HUES64 (cell line): ENCODE measurements around the gene GATAD2B.

Experiments
- H3K27ac ChIP-seq: 2 replicates; pipeline ENCODE4 v1.7.0; 2013; ENCODE audit warnings: low read depth, low read length, inconsistent platforms
- H3K27me3 ChIP-seq: 2 replicates; pipeline ENCODE4 v1.6.1; 2013; ENCODE audit warnings: mild to moderate bottlenecking, low read length; ENCODE audit not compliant: insufficient read depth
- H3K36me3 ChIP-seq: 2 replicates; pipeline ENCODE4 v1.6.1; 2013; ENCODE audit warnings: mild to moderate bottlenecking, low read length; ENCODE audit not compliant: insufficient read depth
- H3K4me1 ChIP-seq: 2 replicates; pipeline ENCODE4 v1.6.1; 2013; ENCODE audit warnings: mild to moderate bottlenecking, low read length, moderate library complexity; ENCODE audit not compliant: insufficient read depth
- H3K4me3 ChIP-seq: 2 replicates; pipeline ENCODE4 v1.5.1; 2013; ENCODE audit warnings: mild to moderate bottlenecking, low read length, moderate library complexity
- H3K9ac ChIP-seq: 2 replicates; pipeline ENCODE4 v1.6.1; 2013; ENCODE audit warnings: mild to moderate bottlenecking, low read depth, low read length
- H3K9me3 ChIP-seq: 2 replicates; pipeline ENCODE4 v1.6.1; 2013; ENCODE audit warnings: low read depth, low read length; ENCODE audit not compliant: insufficient read depth
- WGBS: fragments of 150-250, 120-280 bp; methylation state at CpG from one replicate; pipeline ENCODE4 v1.1.7; 2013; ENCODE audit warnings: missing lambda C conversion rate; 5-methylcytosine and 5-hydroxymethylcytosine counted together

Gene GATAD2B

DNA sequence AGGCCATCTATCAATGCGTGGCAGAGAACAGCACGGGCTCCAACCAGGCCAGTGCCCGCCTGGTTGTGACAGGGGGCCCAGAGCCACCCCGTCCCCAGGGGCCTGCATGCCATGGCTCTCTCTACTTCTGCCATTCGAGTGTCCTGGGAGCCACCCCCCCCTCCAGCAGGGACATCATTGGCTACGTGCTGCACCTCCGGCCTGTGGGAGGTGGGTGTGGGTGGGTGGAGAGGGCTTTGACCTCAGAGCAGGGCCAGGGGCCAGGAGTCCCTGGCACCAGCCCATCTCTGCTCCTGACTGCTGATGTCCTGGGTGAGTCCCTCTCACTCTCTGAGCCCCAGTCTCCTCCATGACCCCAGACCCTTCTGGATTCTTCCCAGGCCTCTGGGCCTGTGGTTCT, 122.3 kb downstream of the GATAD2B start:
- 89% methylated on average over 7 of the region's 7 CpGs for WGBS
- Histone ChIP-seq H3K27me3 (no peaks in the 10 kb centered on the region), H3K36me3 (0 out of 2 replicates have a peak, but pooled peaks cover 4% of the 10 kb centered on the region), H3K27ac (no peak overlapping the region), H3K4me3 (no peak overlapping the region), H3K4me1 (0 out of 2 replicates have a peak, but pooled peaks cover under 1% of the 10 kb centered on the region), H3K9me3 (no peaks in the 10 kb centered on the region), H3K9ac (no peak overlapping the region)

DNA sequence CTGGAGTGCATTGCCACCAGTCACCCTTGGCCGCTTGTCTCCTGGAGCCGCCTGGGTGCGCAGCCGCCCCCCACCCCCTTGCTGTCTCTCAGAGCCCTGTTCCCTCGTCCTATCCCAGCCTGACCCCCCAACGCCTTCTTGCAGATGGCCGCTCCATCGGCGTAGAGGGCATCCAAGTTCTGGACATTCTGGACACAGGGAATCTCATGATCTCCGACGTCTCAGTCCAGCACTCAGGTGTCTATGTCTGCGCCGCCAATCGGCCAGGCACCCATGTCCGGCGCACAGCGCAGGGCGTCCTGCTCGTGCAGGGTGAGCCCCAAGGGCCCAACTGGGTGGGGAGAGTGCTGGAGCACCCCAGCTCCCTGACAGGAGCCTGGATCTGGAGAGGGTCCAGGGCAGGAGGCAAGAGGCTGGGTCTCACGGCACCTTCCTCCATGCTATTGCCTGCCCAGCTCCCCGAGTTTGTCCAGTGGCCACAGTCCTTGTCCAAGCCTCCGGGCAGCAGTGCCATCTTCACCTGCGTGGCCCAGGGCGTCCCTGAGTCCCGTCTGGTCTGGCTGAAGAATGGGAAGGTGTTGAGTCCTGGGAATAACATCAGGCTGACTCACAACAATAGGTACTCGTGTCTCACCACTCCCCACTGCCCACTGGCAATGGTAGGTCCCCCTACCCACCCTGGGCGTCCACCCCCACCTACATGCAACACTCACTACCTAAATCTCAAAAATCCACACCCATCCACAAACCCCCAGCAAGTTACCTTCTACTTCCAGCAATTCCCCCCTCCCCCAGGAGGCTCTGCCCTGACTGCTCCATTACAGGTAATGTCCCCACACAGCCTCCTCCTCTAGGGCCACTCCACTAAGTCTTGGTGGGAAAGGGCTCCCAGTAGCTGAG, 123.0 kb downstream of the GATAD2B start:
- H3K36me3 ChIP-seq: 0 out of 2 replicates have a peak, but pooled peaks cover 4% of the 10 kb centered on the region
- no peak overlapping the region for H3K9ac ChIP-seq
- H3K4me1 ChIP-seq: peaks cover 6% of the 10 kb centered on the region; the same call in 1 of the 2 replicates
- no peaks in the 10 kb centered on the region for H3K9me3 ChIP-seq
- no peak overlapping the region for H3K27ac ChIP-seq
- H3K4me3 ChIP-seq: no peak overlapping the region
- 95% methylated on average over 27 of the region's 27 CpGs for WGBS
- no peaks in the 10 kb centered on the region for H3K27me3 ChIP-seq

DNA sequence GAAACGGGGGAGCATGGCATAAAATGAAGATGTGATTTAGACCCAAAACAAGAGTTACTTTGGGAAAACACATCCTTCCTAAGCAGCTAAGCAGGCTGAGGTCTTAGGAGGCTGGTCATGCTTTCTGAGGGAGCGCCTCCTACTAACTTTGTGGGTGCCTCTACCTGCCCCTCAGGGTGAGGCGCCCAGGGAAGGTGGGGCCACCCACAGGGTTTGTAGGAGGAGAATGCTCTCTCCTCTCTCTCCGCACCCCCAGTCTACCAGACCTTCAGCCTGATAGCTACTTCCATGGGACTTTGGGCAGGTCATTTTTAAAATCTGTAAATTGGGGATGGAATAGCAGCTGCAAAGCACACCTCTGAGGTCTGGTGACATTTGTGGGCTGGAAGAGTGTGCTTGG, 123.8 kb downstream of the GATAD2B start:
- no peak overlapping the region for H3K9ac ChIP-seq
- WGBS: 91% methylated on average over 3 of the region's 4 CpGs
- H3K36me3 ChIP-seq: 0 out of 2 replicates have a peak, but pooled peaks cover 4% of the 10 kb centered on the region
- H3K9me3 ChIP-seq: no peaks in the 10 kb centered on the region
- H3K4me3 ChIP-seq: no peak overlapping the region
- H3K4me1 ChIP-seq: peaks cover 13% of the 10 kb centered on the region
- no peaks in the 10 kb centered on the region for H3K27me3 ChIP-seq
- no peak overlapping the region for H3K27ac ChIP-seq

DNA sequence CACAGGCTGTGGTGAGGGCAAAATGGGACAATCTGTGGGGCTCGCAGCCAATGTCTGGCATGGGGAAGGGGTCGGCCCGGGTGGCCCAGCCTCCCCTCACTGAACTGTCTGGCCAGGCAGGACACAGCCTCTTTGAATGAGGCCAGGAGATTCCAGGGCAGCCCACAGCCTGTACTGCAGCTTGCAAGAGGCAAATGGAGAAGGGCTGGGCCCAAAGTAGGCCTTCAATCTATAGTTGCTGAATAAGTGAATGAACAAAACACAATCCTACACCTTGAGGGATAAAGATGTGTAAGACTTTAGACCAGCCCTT, 124.3 kb downstream of the GATAD2B start:
- no peaks in the 10 kb centered on the region for H3K9me3 ChIP-seq
- no peak overlapping the region for H3K4me3 ChIP-seq
- H3K36me3 ChIP-seq: 0 out of 2 replicates have a peak, but pooled peaks cover 4% of the 10 kb centered on the region
- H3K4me1 ChIP-seq: peaks cover 18% of the 10 kb centered on the region
- 92% methylated on average over 3 of the region's 3 CpGs for WGBS
- H3K27ac ChIP-seq: no peak overlapping the region; the same call in 1 of the 2 replicates
- H3K27me3 ChIP-seq: no peaks in the 10 kb centered on the region
- H3K9ac ChIP-seq: no peak overlapping the region

DNA sequence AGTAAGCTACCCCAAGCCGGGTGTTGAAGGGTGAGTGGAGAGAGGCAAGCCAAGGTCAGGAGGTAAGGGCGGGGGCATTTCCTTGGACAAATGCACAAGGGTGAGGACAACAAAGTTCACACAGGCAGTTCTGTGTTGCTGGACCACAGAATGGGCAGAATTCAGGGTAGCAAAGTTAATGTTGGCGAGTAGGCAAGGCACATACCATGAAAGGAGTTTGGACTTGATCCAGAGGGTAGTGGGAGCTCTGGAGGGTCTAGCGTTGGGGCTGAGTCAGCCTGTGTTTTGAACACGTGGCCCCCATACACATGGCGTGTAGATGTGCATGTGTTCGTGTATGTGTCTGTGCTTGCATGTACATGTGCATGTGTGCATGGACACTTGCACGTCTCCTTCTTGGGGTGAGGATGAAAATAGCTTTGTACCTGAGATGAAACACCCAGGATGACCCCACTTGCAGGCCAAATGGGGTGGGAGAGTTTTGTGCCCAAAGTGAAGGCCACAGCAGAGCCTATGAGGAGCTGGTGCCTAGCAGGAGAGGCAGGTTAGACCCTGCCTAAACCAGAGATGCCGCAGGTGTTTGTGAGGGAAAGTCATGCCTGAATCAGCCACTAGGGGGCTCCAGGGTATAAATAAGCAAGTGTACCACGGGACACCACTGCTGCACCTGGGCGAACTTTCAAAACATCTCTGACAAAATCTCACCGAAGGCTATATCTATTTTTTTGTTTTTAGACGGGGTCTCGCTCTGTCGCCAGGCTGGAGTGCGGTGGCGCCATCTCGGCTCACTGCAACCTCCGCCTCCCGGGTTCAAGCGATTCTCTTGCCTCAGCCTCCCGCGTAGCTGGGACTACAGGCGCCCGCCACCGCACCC, 125.7 kb downstream of the GATAD2B start:
- Histone ChIP-seq H3K27ac (no peak overlapping the region), H3K27me3 (no peaks in the 10 kb centered on the region), H3K9me3 (no peaks in the 10 kb centered on the region), H3K4me1 (peaks cover 24% of the 10 kb centered on the region), H3K4me3 (no peak overlapping the region), H3K9ac (no peak overlapping the region), H3K36me3 (no peaks in the 10 kb centered on the region)
- 75% methylated on average over 26 of the region's 26 CpGs for WGBS

DNA sequence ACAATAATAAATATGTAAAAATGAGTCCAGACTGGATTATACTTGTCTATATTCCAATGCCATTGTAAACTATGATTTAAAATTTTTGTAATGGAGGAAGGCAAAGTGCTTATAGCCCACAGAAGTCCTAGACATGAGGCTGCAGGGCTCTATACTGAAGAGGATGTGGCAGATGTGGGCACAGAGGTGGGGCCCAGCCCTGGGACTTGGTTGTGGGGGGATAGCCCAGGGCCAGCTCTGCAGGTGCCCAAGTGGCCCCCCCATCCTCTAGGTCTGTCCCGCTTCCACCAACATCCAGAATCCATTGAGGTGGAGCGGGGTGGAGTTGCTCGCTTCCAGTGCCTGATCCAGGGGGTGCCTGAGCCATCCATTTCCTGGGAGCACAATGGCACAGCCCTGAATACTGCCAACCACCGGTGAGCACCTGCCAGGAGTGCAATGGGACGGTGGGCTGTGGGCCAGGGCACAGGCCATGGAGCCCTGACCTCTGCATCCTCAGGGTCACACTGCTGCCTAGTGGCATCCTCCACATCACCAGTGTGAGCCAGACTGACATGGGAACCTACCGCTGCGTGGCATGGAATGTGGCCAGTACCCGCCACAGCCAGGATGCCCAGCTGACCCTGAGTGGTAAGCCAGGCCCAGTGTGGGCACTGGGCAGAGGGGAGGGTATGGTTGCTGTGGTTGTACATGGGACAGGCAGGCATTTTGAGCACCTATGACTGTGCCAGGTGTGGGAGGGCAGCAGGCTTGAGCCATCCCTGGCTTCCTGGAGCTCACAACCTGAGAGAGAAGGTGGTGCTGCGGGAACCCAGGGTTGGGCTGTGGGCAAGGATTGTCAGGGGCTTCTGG, 126.6 kb downstream of the GATAD2B start:
- no peak overlapping the region for H3K9ac ChIP-seq
- H3K27ac ChIP-seq: no peak overlapping the region
- peaks cover 24% of the 10 kb centered on the region for H3K4me1 ChIP-seq
- H3K36me3 ChIP-seq: no peaks in the 10 kb centered on the region
- no peaks in the 10 kb centered on the region for H3K9me3 ChIP-seq
- H3K4me3 ChIP-seq: no peak overlapping the region
- 84% methylated on average over 9 of the region's 9 CpGs for WGBS
- no peaks in the 10 kb centered on the region for H3K27me3 ChIP-seq

DNA sequence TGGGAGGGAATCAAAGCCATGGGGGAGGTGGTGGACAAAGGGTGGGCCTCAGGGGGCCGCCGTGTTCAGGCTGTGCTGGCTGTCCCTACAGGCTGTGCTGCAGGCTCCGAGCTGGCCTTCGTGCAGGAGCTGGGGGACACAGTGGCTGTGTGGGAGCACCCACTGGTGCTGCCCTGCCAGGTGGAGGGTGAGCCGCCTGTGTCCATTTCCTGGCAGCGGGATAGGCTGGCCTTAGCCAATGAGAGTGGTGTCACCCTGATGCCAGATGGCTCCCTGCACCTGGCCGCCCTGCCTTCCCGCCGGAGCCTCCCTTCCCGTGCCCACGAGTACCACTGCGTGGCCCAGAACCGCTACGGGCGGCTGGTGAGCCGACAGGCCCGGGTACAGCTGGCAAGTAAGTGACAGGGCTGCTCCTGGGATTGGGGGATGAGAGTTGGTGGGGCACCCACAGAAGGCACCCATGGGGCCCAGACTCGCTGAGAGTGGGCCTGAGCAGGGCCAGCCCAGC, 127.4 kb downstream of the GATAD2B start:
- Histone ChIP-seq H3K9ac (peak overlapping the region; percentile 51), H3K4me3 (no peak overlapping the region), H3K4me1 (peaks cover 24% of the 10 kb centered on the region), H3K27ac (peak overlapping the region; percentile 26; the same call in 1 of the 2 replicates), H3K27me3 (no peaks in the 10 kb centered on the region), H3K36me3 (no peaks in the 10 kb centered on the region), H3K9me3 (no peaks in the 10 kb centered on the region)
- WGBS: 89% methylated on average over 18 of the region's 18 CpGs

DNA sequence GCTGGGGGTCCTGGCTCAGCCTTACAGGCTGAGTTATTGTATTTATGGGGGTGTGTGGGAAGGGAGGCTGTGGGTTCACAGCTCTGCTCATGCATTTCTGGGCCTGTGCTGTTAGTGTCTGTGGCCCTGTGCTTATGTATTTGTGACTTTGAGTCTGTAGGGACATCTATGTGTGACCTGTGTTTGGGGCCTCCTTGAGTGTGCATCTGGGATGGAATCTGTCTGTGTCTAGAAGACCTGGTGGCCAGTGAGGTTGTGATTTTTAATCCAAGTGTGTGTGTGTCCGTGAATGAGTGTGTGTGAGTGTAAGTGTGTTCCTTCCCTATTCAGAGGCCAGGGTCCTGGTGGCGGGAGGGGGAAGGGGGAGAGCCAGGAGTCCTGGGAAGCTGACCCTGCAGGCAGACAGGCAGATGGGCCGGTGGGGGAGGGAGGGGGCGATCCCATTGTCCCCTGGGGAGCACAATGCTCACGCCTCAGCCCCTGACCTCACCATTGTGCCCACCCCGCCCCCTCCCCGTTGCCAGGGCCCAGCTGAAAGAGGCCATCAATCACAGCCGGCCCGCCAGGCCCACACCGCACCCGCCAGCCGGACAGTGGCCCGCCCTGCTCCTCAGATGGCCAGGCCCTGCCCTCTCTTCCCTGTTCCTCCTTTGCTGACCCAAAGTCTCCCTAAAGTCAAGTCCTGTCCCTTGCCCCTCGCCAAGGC, 128.0 kb downstream of the GATAD2B start:
- Histone ChIP-seq H3K27me3 (no peaks in the 10 kb centered on the region), H3K4me1 (peaks cover 24% of the 10 kb centered on the region), H3K9ac (peak overlapping the region; percentile 51), H3K4me3 (peak overlapping the region; percentile 14; the same call in 1 of the 2 replicates), H3K36me3 (no peaks in the 10 kb centered on the region), H3K9me3 (no peaks in the 10 kb centered on the region), H3K27ac (peak overlapping the region; percentile 26; the same call in 1 of the 2 replicates)
- WGBS: 52% methylated on average over 14 of the region's 14 CpGs

DNA sequence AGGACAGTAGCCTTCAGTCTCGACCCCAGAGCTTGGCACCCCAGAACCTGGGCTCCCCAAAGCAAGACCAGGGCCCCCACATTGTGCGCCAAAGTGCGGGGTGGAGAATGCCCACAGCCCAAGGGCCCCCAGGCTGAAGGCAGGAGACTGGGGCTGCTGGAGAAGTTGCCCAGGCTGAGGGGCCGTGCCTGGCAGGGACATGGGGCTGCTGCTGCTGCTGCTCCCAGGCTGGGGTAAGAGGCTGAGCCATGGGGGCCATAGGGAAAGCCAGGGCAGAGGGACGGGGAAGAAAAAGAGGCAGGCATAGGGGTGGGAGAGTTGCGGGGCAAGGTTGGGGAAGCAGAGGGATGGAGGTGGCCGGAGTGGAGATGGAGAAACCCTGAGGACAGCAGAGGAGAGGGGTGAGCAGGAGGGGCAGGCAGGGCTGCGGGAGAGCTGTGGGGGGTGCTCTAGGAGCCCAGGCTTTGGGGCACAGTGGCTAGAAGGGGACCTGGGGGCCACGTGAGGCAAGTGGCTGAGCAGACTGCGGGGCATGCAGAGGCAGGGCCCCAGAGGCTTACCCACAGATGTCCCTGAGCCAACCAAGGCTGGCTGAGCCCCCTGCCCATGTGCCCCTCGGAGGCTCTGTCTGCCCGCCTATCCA, 128.7 kb downstream of the GATAD2B start:
- H3K9me3 ChIP-seq: no peaks in the 10 kb centered on the region
- H3K9ac ChIP-seq: peak overlapping the region; percentile 46; the same call in 1 of the 2 replicates
- peak overlapping the region; percentile 52; the same call in 1 of the 2 replicates for H3K27ac ChIP-seq
- H3K4me3 ChIP-seq: peak overlapping the region; percentile 14; the same call in 1 of the 2 replicates
- 85% methylated on average over 12 of the region's 12 CpGs for WGBS
- H3K4me1 ChIP-seq: peaks cover 24% of the 10 kb centered on the region
- no peaks in the 10 kb centered on the region for H3K27me3 ChIP-seq
- no peaks in the 10 kb centered on the region for H3K36me3 ChIP-seq
